GM12873 (cell line): ENCODE measurements around the gene CRIM1.

Source experiments
- TF ChIP-seq, protein P1 (sequence below): IDR thresholded peaks from 2 replicates; pipeline ENCODE4 v1.5.1; 2012; ENCODE audit warnings: low read depth, mild to moderate bottlenecking, moderate library complexity, low read length, control low read depth; ENCODE audit not compliant: insufficient read depth; ENCODE audit errors: missing control alignments

The CRIM1 gene

DNA sequence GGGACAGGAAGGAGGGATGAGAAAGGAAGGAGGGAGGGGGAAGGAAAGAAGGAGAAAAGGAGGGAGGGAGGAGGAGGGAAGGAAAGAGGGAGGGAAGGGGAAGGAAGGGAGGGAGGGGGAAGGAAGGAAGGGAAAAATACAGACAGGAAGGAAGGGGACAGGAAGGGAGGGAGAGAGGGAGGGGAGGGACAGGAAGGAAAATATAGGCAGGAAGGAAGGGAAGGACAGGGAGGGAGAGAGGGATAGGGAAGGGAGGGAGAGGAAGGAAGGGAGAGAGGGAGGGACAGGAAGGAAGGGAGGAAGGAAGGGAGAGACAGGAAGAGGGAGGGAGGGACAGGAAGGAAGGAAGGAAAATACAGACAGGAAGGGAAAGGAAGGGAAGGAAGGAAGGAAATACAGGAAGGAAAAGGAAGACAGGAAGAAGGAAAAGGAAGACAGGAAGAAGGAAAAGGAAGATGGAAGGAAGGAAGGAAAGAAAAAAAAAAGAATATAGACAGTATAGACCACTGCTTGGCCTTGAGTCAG, 178.8 kb downstream of the CRIM1 start:
- TF ChIP-seq, protein P1, sequence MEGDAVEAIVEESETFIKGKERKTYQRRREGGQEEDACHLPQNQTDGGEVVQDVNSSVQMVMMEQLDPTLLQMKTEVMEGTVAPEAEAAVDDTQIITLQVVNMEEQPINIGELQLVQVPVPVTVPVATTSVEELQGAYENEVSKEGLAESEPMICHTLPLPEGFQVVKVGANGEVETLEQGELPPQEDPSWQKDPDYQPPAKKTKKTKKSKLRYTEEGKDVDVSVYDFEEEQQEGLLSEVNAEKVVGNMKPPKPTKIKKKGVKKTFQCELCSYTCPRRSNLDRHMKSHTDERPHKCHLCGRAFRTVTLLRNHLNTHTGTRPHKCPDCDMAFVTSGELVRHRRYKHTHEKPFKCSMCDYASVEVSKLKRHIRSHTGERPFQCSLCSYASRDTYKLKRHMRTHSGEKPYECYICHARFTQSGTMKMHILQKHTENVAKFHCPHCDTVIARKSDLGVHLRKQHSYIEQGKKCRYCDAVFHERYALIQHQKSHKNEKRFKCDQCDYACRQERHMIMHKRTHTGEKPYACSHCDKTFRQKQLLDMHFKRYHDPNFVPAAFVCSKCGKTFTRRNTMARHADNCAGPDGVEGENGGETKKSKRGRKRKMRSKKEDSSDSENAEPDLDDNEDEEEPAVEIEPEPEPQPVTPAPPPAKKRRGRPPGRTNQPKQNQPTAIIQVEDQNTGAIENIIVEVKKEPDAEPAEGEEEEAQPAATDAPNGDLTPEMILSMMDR = no peak

DNA sequence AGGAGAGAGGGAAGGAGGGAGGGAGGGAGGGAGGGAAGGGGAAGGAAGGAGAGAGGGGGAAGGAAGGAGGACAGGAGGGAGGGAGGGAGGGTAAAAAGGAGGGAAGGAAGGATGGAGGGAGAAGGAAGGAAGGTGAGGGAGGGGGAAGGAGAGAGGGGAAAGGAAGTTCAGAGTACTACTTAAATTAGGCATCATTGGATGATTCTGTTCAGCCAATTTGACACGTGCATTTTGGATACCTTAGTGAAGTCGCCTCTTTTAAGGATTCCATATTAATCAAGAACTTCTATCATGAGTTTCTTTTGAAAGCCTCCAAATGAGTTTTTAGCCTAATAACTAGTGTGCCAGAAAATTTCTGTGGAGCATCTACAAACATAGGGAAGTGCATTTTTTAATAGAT, 179.5 kb downstream of the CRIM1 start:
- TF ChIP-seq, protein P1 = no peak

DNA sequence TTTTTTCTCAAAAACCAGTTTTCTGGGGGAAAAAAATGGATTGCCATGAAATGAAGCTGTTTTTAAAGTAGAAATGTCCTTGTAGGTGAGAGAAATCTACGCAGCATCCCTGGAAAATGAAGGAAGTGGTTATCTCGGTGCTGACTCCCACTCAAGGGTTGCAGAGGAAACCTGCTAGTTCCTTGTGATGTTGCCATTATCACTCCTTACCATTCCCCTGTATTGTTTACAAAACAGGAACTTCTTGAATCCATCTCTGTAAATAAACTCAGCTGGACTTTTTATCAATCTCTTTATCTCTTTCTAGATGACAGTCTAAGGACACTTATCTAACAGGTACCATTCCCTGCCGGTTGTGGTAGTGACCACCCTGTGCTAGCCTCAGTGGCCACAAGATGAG, 181.2 kb downstream of the CRIM1 start:
- TF ChIP-seq, protein P1 = no peak

DNA sequence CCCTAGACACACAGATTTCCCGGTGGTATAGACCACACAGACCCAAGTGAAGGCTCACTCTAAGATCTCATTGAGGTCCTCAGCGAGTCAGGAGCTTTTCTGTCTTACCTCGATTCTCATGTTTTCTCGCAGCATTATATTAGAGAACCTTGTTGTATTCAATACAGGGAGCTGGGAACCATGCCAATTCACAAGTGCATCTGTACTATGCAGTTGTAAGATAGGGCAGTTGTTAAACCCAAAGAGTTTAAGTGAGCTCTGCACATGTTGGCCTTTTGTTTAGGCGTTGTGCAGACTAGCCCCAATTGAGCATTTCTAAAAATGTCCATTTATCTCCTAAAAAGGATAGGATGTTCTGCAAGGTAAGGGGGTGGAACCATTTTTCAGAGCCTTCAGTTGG, 182.8 kb downstream of the CRIM1 start:
- TF ChIP-seq, protein P1 = no peak

DNA sequence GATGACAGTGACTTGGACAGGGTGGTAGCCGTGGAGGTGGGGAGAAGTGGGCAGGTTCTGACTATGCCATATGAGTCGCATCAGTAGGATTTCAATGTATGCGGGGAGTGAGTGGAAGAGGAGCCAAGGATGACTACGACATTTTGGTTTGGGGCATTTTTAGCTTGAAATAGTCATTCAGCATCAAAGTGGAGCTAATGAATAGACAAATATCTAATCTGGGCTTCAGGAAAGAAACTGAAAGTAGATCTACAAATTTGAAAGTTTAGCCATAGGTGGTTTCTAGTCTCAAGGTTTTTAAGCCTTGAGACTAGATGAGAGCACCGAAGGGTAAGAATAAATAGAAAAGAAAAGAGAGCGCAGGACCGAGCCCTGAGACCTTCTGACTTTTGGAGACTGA, 184.1 kb downstream of the CRIM1 start:
- TF ChIP-seq, protein P1 = no peak

DNA sequence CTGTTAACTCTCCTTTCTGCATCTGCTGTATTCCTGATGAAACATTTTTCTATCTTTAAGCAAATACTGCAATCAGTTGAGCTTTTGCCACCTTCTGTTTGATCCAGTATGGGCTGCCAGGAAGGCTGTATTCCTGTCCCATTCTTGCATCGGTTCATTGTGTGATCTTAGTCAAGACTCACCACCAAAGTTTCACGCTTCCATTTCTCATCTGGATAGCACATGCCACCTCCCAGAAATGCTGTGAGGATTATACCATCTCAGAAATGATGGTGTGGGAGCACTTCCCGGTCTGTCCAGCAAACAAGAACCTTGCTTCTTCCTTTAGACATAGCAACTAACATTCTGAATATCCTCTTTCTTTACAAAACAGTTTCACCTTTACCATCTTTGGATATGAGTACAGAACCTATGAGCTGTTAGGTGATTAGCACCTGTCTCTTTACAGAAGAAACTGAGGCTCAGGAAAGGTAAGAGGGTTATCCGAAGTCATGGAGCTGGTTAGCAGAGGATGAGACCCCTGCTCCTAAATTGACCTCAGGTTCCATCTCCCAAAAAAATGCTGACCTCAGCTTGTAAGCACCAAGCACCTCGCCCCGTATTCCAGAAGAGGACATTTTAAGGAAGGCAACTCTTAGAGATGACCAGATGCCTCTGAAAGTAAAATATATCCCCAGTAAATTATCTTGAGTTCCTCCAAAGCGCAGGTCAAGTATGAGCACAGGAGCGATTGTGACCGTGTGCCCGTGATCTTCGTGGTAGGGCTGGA, 185.6 kb downstream of the CRIM1 start:
- TF ChIP-seq, protein P1 = no peak

DNA sequence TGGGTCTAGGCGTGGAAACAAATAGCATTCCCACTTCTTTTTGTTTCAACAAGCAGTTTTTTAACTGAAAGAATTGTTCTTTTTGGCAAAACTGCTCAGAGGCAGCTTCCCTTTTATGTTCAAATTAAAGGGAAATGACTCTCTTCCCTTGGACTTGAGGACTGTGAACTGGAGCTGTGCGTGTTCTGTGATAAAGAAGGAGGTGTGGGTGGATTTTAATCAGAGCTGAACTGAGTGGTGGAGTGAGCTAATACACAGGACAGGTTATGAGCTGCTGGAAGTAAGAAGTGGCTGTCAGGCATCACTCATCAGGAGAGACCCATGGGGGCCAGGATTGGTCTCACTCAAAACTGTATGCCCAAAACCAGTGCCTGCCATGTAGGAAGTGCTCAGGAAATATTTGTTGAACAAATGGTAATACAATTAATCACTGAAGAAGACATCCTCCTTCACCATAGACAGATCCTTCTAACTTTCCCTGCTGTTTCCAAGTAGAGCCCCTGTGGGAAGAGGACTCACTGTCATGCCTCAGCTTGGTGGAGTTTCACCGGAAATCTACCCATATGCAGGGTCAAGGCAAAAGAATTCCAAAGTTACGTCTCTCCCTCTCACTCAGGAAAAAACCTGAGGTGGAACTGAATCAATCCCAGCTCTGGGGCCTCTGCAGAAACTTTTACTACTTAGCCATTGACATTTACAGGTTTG, 186.5 kb downstream of the CRIM1 start:
- TF ChIP-seq, protein P1 = no peak
